HG03039 (cell line): ENCODE results near the gene PIWIL4.

Experiments used
- ATAC-seq: cut with Tn5 transposase; IDR thresholded peaks from one replicate; pipeline ENCODE4 v1.9.1; 2021; ENCODE audit warnings: mild to moderate bottlenecking, moderate library complexity; ENCODE audit not compliant: unreplicated experiment

The PIWIL4 gene

GRCh38 chr11:94661444-94661843, 94.3 kb downstream of the PIWIL4 start:
- no peak for ATAC-seq

- ATAC-seq: no peak
These were observed 95.1 kb downstream of the PIWIL4 start for GRCh38 chr11:94662065-94662779.

GRCh38 chr11:94662846-94663390, 95.8 kb downstream of the PIWIL4 start:
- no peak for ATAC-seq

GRCh38 chr11:94664346-94664745, 97.2 kb downstream of the PIWIL4 start:
- no peak for ATAC-seq

GRCh38 chr11:94665116-94665659, 98.0 kb downstream of the PIWIL4 start:
- no peak for ATAC-seq

GRCh38 chr11:94666792-94667721, 99.9 kb downstream of the PIWIL4 start:
- ATAC-seq: no peak

GRCh38 chr11:94668212-94668793, 101.1 kb downstream of the PIWIL4 start:
- ATAC-seq: no peak

GRCh38 chr11:94669023-94669422, 101.9 kb downstream of the PIWIL4 start:
- ATAC-seq: no peak
